ENCODE measurements around the gene CHRM2. TPM values are rescaled to one million over a fixed set of nuclear protein-coding genes. Genes with fewer than 3 reads are reported as not detected.

The CHRM2 gene
- total and polyA plus RNA-seq, 4 donors: 0.61 to 0.83 (median 0.70) TPM

DNA sequence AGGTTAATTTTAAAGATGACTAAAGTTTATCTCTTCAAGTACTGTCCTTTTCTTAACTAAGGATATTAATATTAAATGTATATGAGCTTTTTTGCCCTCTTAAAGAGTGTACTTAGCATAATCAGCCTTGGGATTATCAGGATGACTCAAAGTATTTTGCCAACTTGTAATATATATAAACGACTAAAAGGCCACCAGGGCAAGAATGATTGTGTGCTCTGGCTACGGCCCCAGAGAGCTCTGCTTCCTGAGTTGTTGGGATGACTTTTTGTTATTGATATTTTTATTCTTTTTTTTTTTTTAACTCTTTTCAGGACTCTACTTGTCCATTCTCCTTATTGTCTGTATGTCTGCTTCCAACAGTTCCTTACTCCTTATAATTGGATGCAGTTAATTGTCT is 14.8 kb upstream of the CHRM2 start:
- ATAC-seq (ENCODE audit: insufficient read depth, low FRiP score) (no peak), DNase-seq (no peak)
- 51 to 70% methylated on average over 2 of the region's 2 CpGs for WGBS, 2 donors
- Histone ChIP-seq H3K36me3 (ENCODE audit: control insufficient read depth in 4 of 4, insufficient read depth in 4 of 4, low read length in 4 of 4) (no peaks in the 10 kb centered on the region), H3K9me3 (ENCODE audit: control insufficient read depth in 4 of 4, insufficient read depth in 3 of 4, low read length in 3 of 4) (no peaks in the 10 kb centered on the region), H3K9ac (ENCODE audit: insufficient read depth in 1 of 2, low read length in 2 of 2) (no peak overlapping the region), H3K4me1 (ENCODE audit: control insufficient read depth in 5 of 5, insufficient read depth in 5 of 5, low read length in 5 of 5) (no peaks in the 10 kb centered on the region), H3K4me3 (no peak overlapping the region), H3K27ac (ENCODE audit: low read depth in 1 of 2, low read length in 1 of 2) (no peak overlapping the region), H3K27me3 (ENCODE audit: control insufficient read depth in 3 of 3, insufficient read depth in 3 of 3, low read length in 2 of 3) (no peaks in the 10 kb centered on the region)
- TF ChIP-seq, protein P1, sequence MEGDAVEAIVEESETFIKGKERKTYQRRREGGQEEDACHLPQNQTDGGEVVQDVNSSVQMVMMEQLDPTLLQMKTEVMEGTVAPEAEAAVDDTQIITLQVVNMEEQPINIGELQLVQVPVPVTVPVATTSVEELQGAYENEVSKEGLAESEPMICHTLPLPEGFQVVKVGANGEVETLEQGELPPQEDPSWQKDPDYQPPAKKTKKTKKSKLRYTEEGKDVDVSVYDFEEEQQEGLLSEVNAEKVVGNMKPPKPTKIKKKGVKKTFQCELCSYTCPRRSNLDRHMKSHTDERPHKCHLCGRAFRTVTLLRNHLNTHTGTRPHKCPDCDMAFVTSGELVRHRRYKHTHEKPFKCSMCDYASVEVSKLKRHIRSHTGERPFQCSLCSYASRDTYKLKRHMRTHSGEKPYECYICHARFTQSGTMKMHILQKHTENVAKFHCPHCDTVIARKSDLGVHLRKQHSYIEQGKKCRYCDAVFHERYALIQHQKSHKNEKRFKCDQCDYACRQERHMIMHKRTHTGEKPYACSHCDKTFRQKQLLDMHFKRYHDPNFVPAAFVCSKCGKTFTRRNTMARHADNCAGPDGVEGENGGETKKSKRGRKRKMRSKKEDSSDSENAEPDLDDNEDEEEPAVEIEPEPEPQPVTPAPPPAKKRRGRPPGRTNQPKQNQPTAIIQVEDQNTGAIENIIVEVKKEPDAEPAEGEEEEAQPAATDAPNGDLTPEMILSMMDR (IDR thresholded peaks at IDR 0.05; ENCODE audit: control extremely low read depth, extremely low read depth): no peak

DNA sequence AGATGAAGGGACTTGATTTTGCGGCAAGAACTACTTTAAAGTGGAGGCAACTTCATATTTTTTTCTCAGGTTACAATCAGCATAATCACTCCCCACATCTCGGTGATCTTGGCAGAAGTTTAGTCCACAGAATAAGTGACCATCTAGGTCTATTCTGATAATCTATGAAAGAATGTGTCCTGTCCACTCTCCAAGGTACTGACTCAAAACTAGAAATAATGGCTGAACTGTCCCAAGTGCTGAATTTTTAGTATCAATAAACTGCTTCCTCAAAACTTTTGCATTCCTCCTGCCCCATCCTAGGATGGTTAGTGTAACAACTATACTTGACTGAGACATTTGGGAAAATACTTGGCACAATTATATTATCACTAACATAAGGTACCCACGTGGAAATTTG is 10.9 kb upstream of the CHRM2 start:
- Histone ChIP-seq H3K27ac (ENCODE audit: low read depth in 1 of 2, low read length in 1 of 2) (no peak overlapping the region), H3K9ac (ENCODE audit: insufficient read depth in 1 of 2, low read length in 2 of 2) (no peak overlapping the region), H3K36me3 (ENCODE audit: control insufficient read depth in 4 of 4, insufficient read depth in 4 of 4, low read length in 4 of 4) (no peaks in the 10 kb centered on the region), H3K9me3 (ENCODE audit: control insufficient read depth in 4 of 4, insufficient read depth in 3 of 4, low read length in 3 of 4) (no peaks in the 10 kb centered on the region), H3K4me1 (ENCODE audit: control insufficient read depth in 5 of 5, insufficient read depth in 5 of 5, low read length in 5 of 5) (no peaks in the 10 kb centered on the region), H3K27me3 (ENCODE audit: control insufficient read depth in 3 of 3, insufficient read depth in 3 of 3, low read length in 2 of 3) (no peaks in the 10 kb centered on the region), H3K4me3 (no peak overlapping the region)
- TF ChIP-seq, protein P1 (IDR thresholded peaks at IDR 0.05; ENCODE audit: control extremely low read depth, extremely low read depth): no peak
- DNase-seq: peak in 2 of 3 donors; percentile 63
- no peak for ATAC-seq (ENCODE audit: insufficient read depth, low FRiP score)
- 48 to 56% methylated on average over 3 of the region's 3 CpGs for WGBS, 2 donors

DNA sequence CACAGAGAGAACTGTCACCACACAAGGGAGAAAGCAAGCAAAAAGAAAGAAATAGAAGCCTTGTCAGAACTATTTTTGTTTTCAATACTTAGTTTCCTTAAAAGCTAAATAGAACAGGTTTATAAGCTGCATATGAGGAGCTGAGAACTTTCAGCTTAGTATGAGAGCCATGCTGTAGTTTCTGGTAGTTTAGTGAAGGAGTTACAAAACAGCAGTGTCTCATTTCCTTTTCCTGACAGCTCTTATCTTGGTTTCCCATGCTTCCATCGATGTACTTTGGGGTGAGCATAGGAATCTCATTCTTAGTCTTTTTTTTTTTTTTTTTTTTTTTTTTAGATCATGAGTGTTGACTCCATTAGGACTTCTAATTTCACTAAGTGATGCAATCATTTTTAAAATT is 8.6 kb upstream of the CHRM2 start:
- Histone ChIP-seq H3K9ac (ENCODE audit: insufficient read depth in 1 of 2, low read length in 2 of 2) (no peak overlapping the region), H3K4me3 (no peak overlapping the region), H3K4me1 (ENCODE audit: control insufficient read depth in 5 of 5, insufficient read depth in 5 of 5, low read length in 5 of 5) (no peaks in the 10 kb centered on the region), H3K36me3 (ENCODE audit: control insufficient read depth in 4 of 4, insufficient read depth in 4 of 4, low read length in 4 of 4) (no peaks in the 10 kb centered on the region), H3K9me3 (ENCODE audit: control insufficient read depth in 4 of 4, insufficient read depth in 3 of 4, low read length in 3 of 4) (no peaks in the 10 kb centered on the region), H3K27ac (ENCODE audit: low read depth in 1 of 2, low read length in 1 of 2) (no peak overlapping the region), H3K27me3 (ENCODE audit: control insufficient read depth in 3 of 3, insufficient read depth in 3 of 3, low read length in 2 of 3) (peaks cover 0 to 9% (median 5%) of the 10 kb centered on the region in 3 donors)
- TF ChIP-seq, protein P1 (IDR thresholded peaks at IDR 0.05; ENCODE audit: control extremely low read depth, extremely low read depth): no peak
- 0 to 13% methylated on average over 1 of the region's 1 CpG for WGBS, 2 donors
- DNase-seq: no peak
- ATAC-seq (ENCODE audit: insufficient read depth, low FRiP score): no peak

DNA sequence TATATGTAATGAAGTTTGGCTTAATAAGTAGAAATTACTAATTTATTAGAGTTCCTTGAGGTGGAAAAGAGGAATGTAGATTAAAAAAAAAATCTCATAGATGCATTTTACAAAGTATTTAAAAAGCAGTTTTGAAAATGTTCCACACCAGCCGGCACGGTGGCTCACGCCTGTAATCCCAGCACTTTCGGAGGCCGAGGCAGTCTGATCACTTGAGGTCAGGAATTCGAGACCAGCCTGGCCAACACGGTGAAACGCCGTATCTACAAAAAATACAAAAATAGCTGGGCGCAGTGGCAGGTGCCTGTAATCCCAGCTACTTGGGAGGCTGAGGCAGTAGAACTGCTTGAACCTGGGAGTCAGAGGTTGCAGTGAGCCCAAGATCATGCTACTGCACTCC is 3.2 kb upstream of the CHRM2 start:
- no peak overlapping the region for H3K4me3 ChIP-seq
- 89 to 91% methylated on average over 10 of the region's 10 CpGs for WGBS, 2 donors
- TF ChIP-seq, protein P1 (IDR thresholded peaks at IDR 0.05; ENCODE audit: control extremely low read depth, extremely low read depth): no peak
- H3K9me3 ChIP-seq (ENCODE audit: control insufficient read depth in 4 of 4, insufficient read depth in 3 of 4, low read length in 3 of 4): peaks cover 0 to 2% (median 0%) of the 10 kb centered on the region in 4 donors
- peaks cover 0 to 44% (median 28%) of the 10 kb centered on the region in 3 donors for H3K27me3 ChIP-seq (ENCODE audit: control insufficient read depth in 3 of 3, insufficient read depth in 3 of 3, low read length in 2 of 3)
- H3K9ac ChIP-seq (ENCODE audit: insufficient read depth in 1 of 2, low read length in 2 of 2): no peak overlapping the region
- peaks cover 0 to 19% (median 3%) of the 10 kb centered on the region in 5 donors for H3K4me1 ChIP-seq (ENCODE audit: control insufficient read depth in 5 of 5, insufficient read depth in 5 of 5, low read length in 5 of 5)
- ATAC-seq (ENCODE audit: insufficient read depth, low FRiP score): no peak
- H3K27ac ChIP-seq (ENCODE audit: low read depth in 1 of 2, low read length in 1 of 2): no peak overlapping the region
- no peak for DNase-seq
- H3K36me3 ChIP-seq (ENCODE audit: control insufficient read depth in 4 of 4, insufficient read depth in 4 of 4, low read length in 4 of 4): no peaks in the 10 kb centered on the region
